Bronchial epithelial cell (primary cell): ENCODE results near the gene NRP2. TPM values are rescaled to one million over a fixed set of nuclear protein-coding genes. Genes with fewer than 3 reads are reported as not detected.
A peak's percentile ranks its signal among the peaks of the same experiment; 100 is the strongest.

Experiments used
- DNase-seq: peaks from one replicate; pipeline ENCODE4 v3.0.0-alpha.2; 2010; ENCODE audit warnings: low read depth
- FAIRE-seq: peaks from 2 replicates; lab custom pipeline; 2011; peaks lifted over from hg19 to GRCh38; lab: Jason Lieb, UNC
- H3K27me3 ChIP-seq: 2 replicates; pipeline ENCODE4 v1.5.1; 2011; ENCODE audit warnings: low read length; ENCODE audit not compliant: control insufficient read depth, insufficient read depth
- H3K36me3 ChIP-seq: 2 replicates; pipeline ENCODE4 v1.5.1; 2011; ENCODE audit warnings: low read length; ENCODE audit not compliant: control insufficient read depth, insufficient read depth
- H3K4me3 ChIP-seq: 2 replicates; pipeline ENCODE4 v1.5.1; 2011; ENCODE audit warnings: mild to moderate bottlenecking, low read depth, low read length, control low read depth
- total RNA-seq: library from RNA; depleted of rRNA; stranded (reverse); fragments of >200 nt; gene quantifications from 2 replicates; pipeline ENCODE4 v1.2.1, GENCODE V29; 2014
- TF ChIP-seq, protein P1 (sequence below): IDR thresholded peaks from 2 replicates; pipeline ENCODE4 v1.5.1; 2011; ENCODE audit warnings: mild to moderate bottlenecking, moderate library complexity, low read length, control low read depth, inconsistent platforms; ENCODE audit not compliant: insufficient read depth, severe bottlenecking

Gene NRP2
- total RNA-seq, 1 donor from 2014 or later, result 21.3 TPM

DNA sequence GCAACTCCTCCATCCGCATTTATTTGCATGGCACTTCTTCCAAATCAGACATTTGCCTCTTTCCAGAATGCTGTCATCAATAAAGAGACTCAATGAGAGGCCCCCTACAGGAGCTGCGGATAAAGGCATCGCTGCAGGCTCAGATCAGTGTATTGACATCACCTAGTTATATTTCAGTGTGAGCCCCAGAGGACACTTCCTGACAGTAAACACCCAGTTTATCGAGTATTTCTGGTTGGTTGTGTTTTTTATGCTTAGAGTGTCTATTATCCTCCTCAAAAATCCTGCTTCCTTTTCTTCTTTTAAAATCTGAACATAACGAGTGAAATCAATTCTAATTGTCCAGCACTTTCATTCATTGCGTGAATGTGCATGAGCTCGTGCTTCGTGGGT, 38.8 kb downstream of the NRP2 start:
- FAIRE-seq (no peak), DNase-seq (no peak)
- Histone ChIP-seq H3K36me3 (peaks cover 9% of the 10 kb centered on the region), H3K27me3 (no peaks in the 10 kb centered on the region), H3K4me3 (no peak overlapping the region)
- TF ChIP-seq, protein P1, sequence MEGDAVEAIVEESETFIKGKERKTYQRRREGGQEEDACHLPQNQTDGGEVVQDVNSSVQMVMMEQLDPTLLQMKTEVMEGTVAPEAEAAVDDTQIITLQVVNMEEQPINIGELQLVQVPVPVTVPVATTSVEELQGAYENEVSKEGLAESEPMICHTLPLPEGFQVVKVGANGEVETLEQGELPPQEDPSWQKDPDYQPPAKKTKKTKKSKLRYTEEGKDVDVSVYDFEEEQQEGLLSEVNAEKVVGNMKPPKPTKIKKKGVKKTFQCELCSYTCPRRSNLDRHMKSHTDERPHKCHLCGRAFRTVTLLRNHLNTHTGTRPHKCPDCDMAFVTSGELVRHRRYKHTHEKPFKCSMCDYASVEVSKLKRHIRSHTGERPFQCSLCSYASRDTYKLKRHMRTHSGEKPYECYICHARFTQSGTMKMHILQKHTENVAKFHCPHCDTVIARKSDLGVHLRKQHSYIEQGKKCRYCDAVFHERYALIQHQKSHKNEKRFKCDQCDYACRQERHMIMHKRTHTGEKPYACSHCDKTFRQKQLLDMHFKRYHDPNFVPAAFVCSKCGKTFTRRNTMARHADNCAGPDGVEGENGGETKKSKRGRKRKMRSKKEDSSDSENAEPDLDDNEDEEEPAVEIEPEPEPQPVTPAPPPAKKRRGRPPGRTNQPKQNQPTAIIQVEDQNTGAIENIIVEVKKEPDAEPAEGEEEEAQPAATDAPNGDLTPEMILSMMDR, result peak; percentile 30

DNA sequence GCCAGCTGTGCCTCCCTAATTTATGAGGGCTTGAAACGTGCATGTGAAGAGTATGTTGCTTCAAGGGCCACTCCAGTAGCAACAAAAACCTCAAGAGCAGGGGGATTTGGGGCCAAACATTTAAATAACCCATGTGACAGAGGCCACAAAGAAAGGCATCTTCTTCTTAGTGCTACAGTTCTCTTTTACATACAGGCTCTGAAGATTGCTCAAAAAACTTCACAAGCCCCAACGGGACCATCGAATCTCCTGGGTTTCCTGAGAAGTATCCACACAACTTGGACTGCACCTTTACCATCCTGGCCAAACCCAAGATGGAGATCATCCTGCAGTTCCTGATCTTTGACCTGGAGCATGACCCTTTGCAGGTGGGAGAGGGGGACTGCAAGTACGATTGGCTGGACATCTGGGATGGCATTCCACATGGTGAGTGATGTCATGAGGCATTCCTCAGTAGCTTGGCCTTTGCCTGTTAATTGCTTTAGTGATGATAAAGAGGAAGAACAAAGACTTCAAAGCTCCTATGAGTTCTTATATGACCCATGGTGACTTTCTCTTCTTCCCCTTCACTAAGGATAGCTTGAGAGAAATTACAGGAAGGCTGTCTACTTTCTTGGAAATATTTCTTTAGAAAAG, 40.1 kb downstream of the NRP2 start:
- DNase-seq, result no peak
- TF ChIP-seq, protein P1, result no peak
- no peaks in the 10 kb centered on the region for H3K27me3 ChIP-seq
- no peak overlapping the region for H3K4me3 ChIP-seq
- H3K36me3 ChIP-seq, result peaks cover 12% of the 10 kb centered on the region
- FAIRE-seq, result no peak

DNA sequence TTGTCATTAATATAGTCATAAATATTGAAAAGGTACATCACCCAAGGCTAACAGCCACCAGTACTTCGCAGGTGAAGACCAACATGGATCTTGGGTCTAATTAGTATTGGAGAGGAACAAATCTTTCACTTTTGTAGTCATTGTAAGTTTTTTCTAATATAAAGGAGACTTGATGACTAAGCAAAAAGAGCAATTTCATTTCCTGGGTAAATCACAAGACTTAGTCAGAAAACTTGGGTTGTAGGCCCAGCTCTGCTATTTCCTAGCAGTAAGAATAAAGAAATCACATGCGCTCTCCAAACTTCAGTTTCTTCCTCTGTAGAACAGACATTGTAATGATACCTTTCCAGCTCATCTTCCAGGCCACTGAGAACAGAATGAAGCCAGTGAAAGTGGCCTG, 40.9 kb downstream of the NRP2 start:
- no peaks in the 10 kb centered on the region for H3K27me3 ChIP-seq
- TF ChIP-seq, protein P1, result no peak
- H3K4me3 ChIP-seq, result no peak overlapping the region
- peaks cover 12% of the 10 kb centered on the region for H3K36me3 ChIP-seq
- FAIRE-seq, result no peak
- no peak for DNase-seq

DNA sequence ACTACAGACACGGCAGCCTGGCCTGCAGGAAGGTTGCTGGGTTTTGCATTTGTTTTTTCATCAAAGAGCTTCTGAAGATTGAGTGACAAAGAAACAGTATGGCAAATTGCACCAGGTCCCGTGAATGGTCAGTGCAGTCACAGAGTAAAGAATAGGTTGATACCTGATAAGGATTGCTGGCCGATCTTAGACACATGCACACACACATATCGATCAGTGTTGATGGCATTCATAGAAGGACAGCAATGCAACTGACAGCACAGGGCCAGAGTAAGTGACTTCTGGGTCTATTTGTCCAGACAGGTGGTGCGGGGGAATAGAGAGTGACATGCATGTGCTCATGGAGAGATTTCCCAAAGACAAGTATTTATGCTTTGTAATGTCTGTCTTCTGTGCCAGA, 42.8 kb downstream of the NRP2 start:
- H3K36me3 ChIP-seq, result peaks cover 12% of the 10 kb centered on the region

DNA sequence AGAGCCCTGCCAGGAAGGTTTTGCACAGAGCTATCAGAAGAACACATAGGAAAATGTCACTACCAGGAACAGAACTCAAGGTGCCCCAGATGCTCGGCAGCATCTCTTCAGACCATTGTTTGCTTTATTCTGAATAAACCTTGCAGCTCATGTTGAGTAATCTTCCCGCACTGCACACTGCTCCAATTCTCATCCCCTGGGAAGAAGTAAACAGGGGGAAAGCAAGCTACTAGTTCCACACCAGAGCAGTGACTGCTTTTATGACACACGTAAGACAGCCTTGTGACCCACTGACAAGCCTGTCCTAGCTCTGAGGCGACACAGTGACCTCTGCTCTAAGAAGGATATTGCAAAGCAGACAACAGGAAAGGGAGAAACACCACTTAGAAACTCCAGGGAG, 44.2 kb downstream of the NRP2 start:
- FAIRE-seq, result peak; percentile 82
- H3K27me3 ChIP-seq, result no peaks in the 10 kb centered on the region
- TF ChIP-seq, protein P1, result no peak
- DNase-seq, result no peak
- peaks cover 14% of the 10 kb centered on the region for H3K36me3 ChIP-seq
- no peak overlapping the region for H3K4me3 ChIP-seq

More for the DNA sequence above, 42.8 kb downstream of the NRP2 start:
- DNase-seq (no peak), FAIRE-seq (no peak)
- H3K27me3 ChIP-seq, result no peaks in the 10 kb centered on the region
- H3K4me3 ChIP-seq, result no peak overlapping the region
- TF ChIP-seq, protein P1, result no peak

DNA sequence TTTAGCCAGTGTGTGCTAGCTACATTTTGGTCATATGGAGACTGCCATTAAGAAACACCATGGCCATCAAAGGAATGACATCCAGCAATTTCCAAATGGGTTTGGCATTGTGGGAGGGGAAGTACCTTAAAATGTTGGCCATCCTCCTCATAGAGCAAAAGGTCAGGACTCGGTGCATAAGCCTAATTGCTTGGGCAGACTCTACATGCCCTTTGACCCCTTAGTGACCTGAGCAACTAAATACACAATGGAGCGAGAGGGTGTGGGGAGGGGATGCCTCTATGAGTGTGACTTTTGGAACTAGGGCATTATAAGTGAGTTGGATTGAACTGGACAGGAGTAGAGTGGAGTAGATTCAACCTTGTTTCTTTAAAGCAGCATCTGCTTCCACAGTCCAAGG, 44.9 kb downstream of the NRP2 start:
- Histone ChIP-seq H3K36me3 (peaks cover 13% of the 10 kb centered on the region), H3K4me3 (no peak overlapping the region), H3K27me3 (no peaks in the 10 kb centered on the region)
- no peak for FAIRE-seq
- no peak for DNase-seq
- TF ChIP-seq, protein P1, result no peak
